HepG2 (cell line): ENCODE results near the gene COPS8. TPM values are rescaled to one million over a fixed set of nuclear protein-coding genes. Genes with fewer than 3 reads are reported as not detected.

ENCODE experiments used
- CSRNP2 ChIP-seq: sonication (generic); formaldehyde crosslinking; conservative IDR thresholded peaks from 2 replicates; pipeline ENCODE4 v1.8.0; 2022; ENCODE audit warnings: low read depth, missing genetic modification reagents
- KDM5B ChIP-seq: sonication (generic); formaldehyde crosslinking; IDR thresholded peaks from 2 replicates; pipeline ENCODE4 v1.4.0; 2020; ENCODE audit warnings: missing genetic modification reagents, mild to moderate bottlenecking, borderline replicate concordance
- MEIS1 ChIP-seq: sonication (generic); formaldehyde crosslinking; IDR thresholded peaks from 2 replicates; pipeline ENCODE4 v1.9.0; 2021; ENCODE audit warnings: mild to moderate bottlenecking, missing genetic modification reagents, moderate library complexity, borderline replicate concordance
- PCBP1 ChIP-seq: fragments of 200-400 bp; formaldehyde crosslinking; IDR thresholded peaks from 2 replicates; pipeline ENCODE4 v1.6.1; 2017; ENCODE audit warnings: mild to moderate bottlenecking, low read depth, low read length, borderline replicate concordance
- THAP9 ChIP-seq: sonication (generic); formaldehyde crosslinking; IDR thresholded peaks from 2 replicates; pipeline ENCODE4; 2020; ENCODE audit warnings: missing genetic modification reagents, mild to moderate bottlenecking, borderline replicate concordance
- TRIM24 ChIP-seq: sonication (generic); formaldehyde crosslinking; IDR thresholded peaks from 2 replicates; pipeline ENCODE4 v1.8.0; 2022; ENCODE audit warnings: mild to moderate bottlenecking, missing genetic modification reagents
- ZFP36L1 ChIP-seq: sonication (generic); formaldehyde crosslinking; IDR thresholded peaks from 2 replicates; pipeline ENCODE4 v1.8.0; 2022; ENCODE audit warnings: mild to moderate bottlenecking, missing genetic modification reagents, moderate library complexity
- ZNF207 ChIP-seq: fragments of 450-650 bp; IDR thresholded peaks from 2 replicates; pipeline ENCODE4 v1.6.1; 2016; ENCODE audit warnings: antibody characterized with exemption, borderline replicate concordance
- ZNF30 ChIP-seq: sonication (generic); formaldehyde crosslinking; IDR thresholded peaks from 2 replicates; pipeline ENCODE4 v1.5.0; 2020; ENCODE audit warnings: mild to moderate bottlenecking, missing genetic modification reagents
- ZNF484 ChIP-seq: sonication (generic); formaldehyde crosslinking; IDR thresholded peaks from 2 replicates; pipeline ENCODE4 v1.5.1; 2020; ENCODE audit warnings: mild to moderate bottlenecking, low read depth, missing genetic modification reagents, borderline replicate concordance
- ZNF512B ChIP-seq: sonication (generic); formaldehyde crosslinking; IDR thresholded peaks from 2 replicates; pipeline ENCODE4 v1.5.1; 2020; ENCODE audit warnings: missing genetic modification reagents, mild to moderate bottlenecking, borderline replicate concordance
- ZNF740 ChIP-seq: sonication (generic); formaldehyde crosslinking; IDR thresholded peaks from 2 replicates; pipeline ENCODE4 v1.4.0; 2020; ENCODE audit warnings: missing genetic modification reagents
- polyA plus RNA-seq, 8 experiments: library from polyadenylated mRNA; depleted of rRNA in 3 of 8; stranded (reverse) in 7 of 8; unstranded in 1 of 8; fragments of >200 nt; fragmentation: Illumina TruSeq in 4 of 8; extraction: Trizol in 4 of 8; gene quantifications; 2 replicates each; pipeline versions ENCODE4 v1.2.1 to v1.2.3, GENCODE V29; 2011 to 2016; ENCODE audit warnings: low read depth in 4 of 8, missing spikeins in 1 of 8, mixed read lengths in 1 of 8; ENCODE audit not compliant: insufficient read depth in 1 of 8
- total RNA-seq, 5 experiments: library from RNA; depleted of rRNA; stranded (reverse); fragments of >200 nt; fragmentation: Illumina TruSeq; extraction: Trizol; gene quantifications; 2 replicates each; pipeline ENCODE4 v1.2.3, GENCODE V29; 2016; ENCODE audit warnings: low read depth in 1 of 5

The COPS8 gene
- total and polyA plus RNA-seq, 2 of the 13 experiments (the other 11 are each of a cell fraction or from before 2014, with no cell fraction given), result 86.3 to 96.6 TPM

- peak; percentile 97 for TF ChIP-seq THAP9
- no peak for TF ChIP-seq ZNF512B (CRISPR knock-in tag)
- no peak for TF ChIP-seq CSRNP2
- 0 out of 2 replicates have a peak, but pooled peaks have one; percentile 67 for TF ChIP-seq ZNF484 (CRISPR knock-in tag)
- peak; percentile 68; the same call in 1 of the 2 replicates for TF ChIP-seq ZFP36L1 (CRISPR knock-in tag)
- peak; percentile 87 for TF ChIP-seq ZNF30 (CRISPR knock-in tag)
- peak; percentile 95 for TF ChIP-seq KDM5B (CRISPR knock-in tag)
- no peak for TF ChIP-seq ZNF740 (CRISPR knock-in tag)
- no peak for TF ChIP-seq ZNF207
- TF ChIP-seq PCBP1, result peak; percentile 88; the same call in 1 of the 2 replicates
- TF ChIP-seq TRIM24 (CRISPR knock-in tag), result no peak
- TF ChIP-seq MEIS1 (CRISPR knock-in tag), result peak; percentile 91
Measured at GRCh38 chr2:237085248-237086221, at the start of gene COPS8 (continued).
